K562 (cell line): ENCODE data around the gene TBC1D16. TPM values are rescaled to one million over a fixed set of nuclear protein-coding genes. Genes with fewer than 3 reads are reported as not detected.

Experiments used
- ATAC-seq: fragments of 200-7000 bp; cut with Tn5 transposase; 3 replicates; pipeline ENCODE4 v1.9.1; 2020; ENCODE audit warnings: moderate library complexity
- BruUV-seq: library from RNA; stranded (reverse); fragments of 400-500 nt; replicated peaks from 2 replicates; lab custom pipeline; 2021; lab: Mats Ljungman, UMichigan
- CTCF ChIA-PET: fragments of 300-600 bp; formaldehyde crosslinking; extraction: SDS; loops from one replicate; lab custom pipeline; 2021; ENCODE audit warnings: low intra/inter-chr PET ratio; lab: Yijun Ruan, JAX
- POLR2A ChIA-PET: fragments of 300-600, 350-650 bp; sonication (Branson Sonifier 250); formaldehyde crosslinking; extraction: SDS; loops from one replicate; lab custom pipeline; 2021; ENCODE audit warnings: antibody characterized with exemption, inconsistent platforms; lab: Yijun Ruan, JAX
- DNase-seq, 4 experiments: peaks; one replicate each; pipeline versions ENCODE4 v3.0.0 to v3.0.0-alpha.2; 2011 to 2018; ENCODE audit warnings: low spot score in 3 of 4, mixed read lengths in 3 of 4; ENCODE audit errors: extremely low read depth in 1 of 4
- FAIRE-seq: peaks from 2 replicates; lab custom pipeline; 2011; peaks lifted over from hg19 to GRCh38; lab: Jason Lieb, UNC
- H2AFZ ChIP-seq: 2 replicates; pipeline ENCODE4 v1.6.0; 2011; ENCODE audit warnings: low read depth, low read length, control low read depth, inconsistent platforms
- H3K27ac ChIP-seq: fragments of 200-600 bp; 3 replicates; pipeline ENCODE4 v1.8.0; 2011; ENCODE audit warnings: low read depth, mild to moderate bottlenecking, control low read depth, inconsistent platforms, low read length, moderate library complexity, mixed read lengths; ENCODE audit errors: extremely low read depth
- H3K27me3 ChIP-seq, 2 experiments: fragments of 300-600 bp in 1 of 2; 2 replicates in 1 of 2; 3 replicates in 1 of 2; pipeline versions ENCODE4 v1.6.0 to v1.8.0; 2011; ENCODE audit warnings: inconsistent platforms in 2 of 2, low read length in 2 of 2, mild to moderate bottlenecking in 1 of 2, mixed read lengths in 1 of 2, moderate library complexity in 1 of 2; ENCODE audit not compliant: control insufficient read depth in 2 of 2, insufficient read depth in 2 of 2
- H3K36me3 ChIP-seq: fragments of 300-600 bp; 3 replicates; pipeline ENCODE4 v1.8.0; 2011; ENCODE audit warnings: mild to moderate bottlenecking, low read length, inconsistent platforms; ENCODE audit not compliant: control insufficient read depth, insufficient read depth
- H3K4me1 ChIP-seq, 2 experiments: fragments of 200-600 bp in 1 of 2; replicated peaks in 1 of 2; 2 replicates in 1 of 2; 3 replicates in 1 of 2; pipeline versions ENCODE4 v1.5.1 to v1.8.0; 2011; ENCODE audit warnings: inconsistent platforms in 2 of 2, low read length in 2 of 2, mild to moderate bottlenecking in 1 of 2, mixed read lengths in 1 of 2, moderate library complexity in 1 of 2; ENCODE audit not compliant: control insufficient read depth in 2 of 2, insufficient read depth in 2 of 2
- H3K4me2 ChIP-seq: 2 replicates; pipeline ENCODE4 v1.6.1; 2011; ENCODE audit warnings: low read length, control low read depth, inconsistent platforms, mixed read lengths; ENCODE audit not compliant: insufficient read depth
- H3K4me3 ChIP-seq: fragments of 200-600 bp; sonication (generic), shearing (Covaris generic); 2 replicates; pipeline ENCODE4 v1.5.1; 2016; ENCODE audit warnings: control low read depth, inconsistent platforms
- H3K79me2 ChIP-seq: fragments of 200-600 bp; 3 replicates; pipeline ENCODE4 v1.8.0; 2011; ENCODE audit warnings: low read length, inconsistent platforms; ENCODE audit not compliant: control insufficient read depth, insufficient read depth
- H3K9ac ChIP-seq, 2 experiments: 2 replicates each; pipeline versions ENCODE4 v1.6.0 to v1.6.1; 2011; ENCODE audit warnings: low read depth in 2 of 2, low read length in 2 of 2, control low read depth in 1 of 2, inconsistent platforms in 1 of 2, mild to moderate bottlenecking in 1 of 2, mixed read lengths in 1 of 2; ENCODE audit not compliant: insufficient read depth in 1 of 2
- H3K9me1 ChIP-seq: one replicate; pipeline ENCODE4 v1.6.0; 2011; ENCODE audit warnings: inconsistent platforms, mild to moderate bottlenecking, low read length, moderate library complexity; ENCODE audit not compliant: control insufficient read depth, insufficient read depth
- H3K9me3 ChIP-seq: replicated peaks from 2 replicates; pipeline ENCODE4 v1.5.1; 2011; ENCODE audit warnings: low read depth, low read length, inconsistent platforms; ENCODE audit not compliant: control insufficient read depth, insufficient read depth
- H4K20me1 ChIP-seq: replicated peaks from 2 replicates; pipeline ENCODE4 v1.6.1; 2011; ENCODE audit warnings: low read length, inconsistent platforms, mixed read lengths; ENCODE audit not compliant: control insufficient read depth, insufficient read depth
- CTBP1 ChIP-seq: fragments of 450-650 bp; IDR thresholded peaks from 2 replicates; pipeline ENCODE4 v1.6.1; 2016; ENCODE audit warnings: borderline replicate concordance
- MEF2D ChIP-seq: conservative IDR thresholded peaks from 2 replicates; pipeline ENCODE4 v1.6.1; 2016; ENCODE audit warnings: low read depth, missing genetic modification characterization, missing compliant biosample characterization
- NR1H2 ChIP-seq: sonication (generic); formaldehyde crosslinking; IDR thresholded peaks from 2 replicates; pipeline ENCODE4 v1.4.0; 2020; ENCODE audit warnings: mild to moderate bottlenecking, missing genetic modification reagents
- RFX5 ChIP-seq: IDR thresholded peaks from 2 replicates; pipeline ENCODE4 v1.6.1; 2011; ENCODE audit warnings: low read depth, mild to moderate bottlenecking, improper control_type of control experiment, low read length
- RUNX1 ChIP-seq: sonication (generic); IDR thresholded peaks from 2 replicates; pipeline ENCODE4 v1.6.1; 2016; ENCODE audit warnings: antibody characterized with exemption, low read depth
- ZC3H11A ChIP-seq: IDR thresholded peaks from 2 replicates; pipeline ENCODE4 v1.6.1; 2012; ENCODE audit warnings: low read depth, low read length, improper control_type of control experiment
- ZNF23 ChIP-seq: fragments of 250-450 bp; sonication (Bioruptor Pico); IDR thresholded peaks from 2 replicates; pipeline ENCODE4 v1.4.0; 2020; ENCODE audit warnings: mild to moderate bottlenecking
- WGBS: fragments of 100-300 bp; shearing (Covaris generic); methylation state at CpG from one replicate; pipeline ENCODE4 v1.1.6; 2016; ENCODE audit warnings: low coverage, mixed read lengths; ENCODE audit not compliant: insufficient coverage; ENCODE audit errors: missing lambda C conversion rate; 5-methylcytosine and 5-hydroxymethylcytosine counted together
- in situ Hi-C: fragments of 300-500 bp; cut with MboI; formaldehyde crosslinking; loops from 4 replicates; pipeline ENCODE4 v1.15.0; 2018; ENCODE audit warnings: inconsistent platforms, mixed read lengths
- intact Hi-C: fragments of 100-400 bp; cut with micrococcal nuclease; formaldehyde crosslinking; loops from 2 replicates; pipeline ENCODE4 v1.14.2; 2022
- polyA plus RNA-seq, 8 experiments: library from polyadenylated mRNA; depleted of rRNA in 4 of 8; stranded (reverse) in 5 of 8; unstranded in 3 of 8; fragments of >200 nt; fragmentation: Nextera tagmentation in 2 of 8; fragmentation: Illumina TruSeq in 1 of 8; extraction: Ambion mirVana in 2 of 8; extraction: Trizol in 1 of 8; gene quantifications; 2 replicates each; pipeline versions ENCODE4 v1.2.1 to v1.2.3, GENCODE V29; 2011 to 2014; ENCODE audit warnings: inconsistent platforms in 1 of 8, missing spikeins in 1 of 8
- total RNA-seq, 7 experiments: library from RNA; depleted of rRNA in 6 of 7; stranded (reverse); fragments of >200 nt in 6 of 7; fragmentation: Illumina TruSeq in 2 of 7; extraction: Trizol in 2 of 7; gene quantifications; 2 replicates each; pipeline versions ENCODE4 v1.2.1 to v1.2.3, GENCODE V29; 2011 to 2021; ENCODE audit warnings: low replicate concordance in 1 of 7
- TF ChIP-seq, protein P1 (sequence below): fragments of 150-350 bp; IDR thresholded peaks from 2 replicates; pipeline ENCODE4 v1.6.1; 2014; ENCODE audit warnings: low read depth, mild to moderate bottlenecking, low read length, borderline replicate concordance
- TF ChIP-seq, protein P2 (sequence below): sonication (generic); formaldehyde crosslinking; IDR thresholded peaks from 2 replicates; pipeline ENCODE4 v1.8.0; 2023; ENCODE audit warnings: missing genetic modification reagents, mild to moderate bottlenecking, borderline replicate concordance

TBC1D16 gene
- total and polyA plus RNA-seq, 9 of the 15 experiments (the other 6 are each of a cell fraction or from before 2014, with no cell fraction given), result 0.01 to 0.20 (median 0.03) TPM; not detected in 1

DNA sequence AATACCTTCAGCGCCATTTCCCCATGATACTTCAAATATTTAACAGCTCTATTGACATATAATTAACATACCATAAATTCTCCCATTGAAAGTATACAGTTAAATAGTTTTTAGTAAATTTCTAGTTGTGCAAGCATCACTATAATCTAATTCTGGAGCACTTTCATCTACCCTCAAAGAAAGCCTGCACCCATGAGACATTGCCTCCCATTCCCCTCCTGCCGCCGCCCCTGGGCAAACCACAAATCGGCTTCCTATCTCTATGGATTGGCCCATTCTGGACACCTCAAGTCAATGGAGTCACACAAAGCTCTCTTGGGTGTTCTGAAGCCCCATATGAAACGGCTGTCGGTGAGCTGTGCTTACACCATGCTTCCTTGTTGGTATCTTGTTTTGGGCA, 119.2 kb downstream of the TBC1D16 start:
- Histone ChIP-seq H4K20me1 (peaks cover 11% of the 10 kb centered on the region), H3K4me3 (no peak overlapping the region), H3K4me2 (no peak overlapping the region), H3K27ac (no peak overlapping the region), H2AFZ (no peak overlapping the region), H3K9ac (no peak overlapping the region), H3K9me3 (no peaks in the 10 kb centered on the region), H3K4me1 (peaks cover 0 to 22% of the 10 kb centered on the region in 2 experiments; a peak in 2 of 5 replicates), H3K79me2 (no peaks in the 10 kb centered on the region), H3K36me3 (no peaks in the 10 kb centered on the region), H3K27me3 (peaks cover 3 to 70% of the 10 kb centered on the region in 2 experiments; a peak in 4 of 5 replicates), H3K9me1 (no peaks in the 10 kb centered on the region)
- intact Hi-C loops, result loop anchor here (1.0 to 5.0 kb wide), 3 partner anchors 78 to 126 kb away; partner anchors contain the start of gene CBX4
- in situ Hi-C loops, result loop anchor here (10.0 kb wide), 1 partner anchor 172 kb away; no protein-coding TSS in a partner anchor
- DNase-seq (no peak), FAIRE-seq (no peak), ATAC-seq (no peak)
- BruUV-seq, result no TSS peak
- WGBS, result 2% methylated on average over 6 of the region's 6 CpGs
- ChIA-PET CTCF (interaction anchor here (1.6 to 2.5 kb wide), 6 partner anchors 77 to 175 kb away, joined by 4 to 17 read pairs (median 13); partner anchors contain the start of gene CBX4), POLR2A (interaction anchor here (0.7 to 2.9 kb wide), 3 partner anchors 75 to 80 kb away, joined by 3 to 10 read pairs (median 4); no protein-coding TSS in a partner anchor)
- no peak for TF ChIP-seq ZC3H11A
- no peak for TF ChIP-seq RUNX1
- TF ChIP-seq, protein P1, sequence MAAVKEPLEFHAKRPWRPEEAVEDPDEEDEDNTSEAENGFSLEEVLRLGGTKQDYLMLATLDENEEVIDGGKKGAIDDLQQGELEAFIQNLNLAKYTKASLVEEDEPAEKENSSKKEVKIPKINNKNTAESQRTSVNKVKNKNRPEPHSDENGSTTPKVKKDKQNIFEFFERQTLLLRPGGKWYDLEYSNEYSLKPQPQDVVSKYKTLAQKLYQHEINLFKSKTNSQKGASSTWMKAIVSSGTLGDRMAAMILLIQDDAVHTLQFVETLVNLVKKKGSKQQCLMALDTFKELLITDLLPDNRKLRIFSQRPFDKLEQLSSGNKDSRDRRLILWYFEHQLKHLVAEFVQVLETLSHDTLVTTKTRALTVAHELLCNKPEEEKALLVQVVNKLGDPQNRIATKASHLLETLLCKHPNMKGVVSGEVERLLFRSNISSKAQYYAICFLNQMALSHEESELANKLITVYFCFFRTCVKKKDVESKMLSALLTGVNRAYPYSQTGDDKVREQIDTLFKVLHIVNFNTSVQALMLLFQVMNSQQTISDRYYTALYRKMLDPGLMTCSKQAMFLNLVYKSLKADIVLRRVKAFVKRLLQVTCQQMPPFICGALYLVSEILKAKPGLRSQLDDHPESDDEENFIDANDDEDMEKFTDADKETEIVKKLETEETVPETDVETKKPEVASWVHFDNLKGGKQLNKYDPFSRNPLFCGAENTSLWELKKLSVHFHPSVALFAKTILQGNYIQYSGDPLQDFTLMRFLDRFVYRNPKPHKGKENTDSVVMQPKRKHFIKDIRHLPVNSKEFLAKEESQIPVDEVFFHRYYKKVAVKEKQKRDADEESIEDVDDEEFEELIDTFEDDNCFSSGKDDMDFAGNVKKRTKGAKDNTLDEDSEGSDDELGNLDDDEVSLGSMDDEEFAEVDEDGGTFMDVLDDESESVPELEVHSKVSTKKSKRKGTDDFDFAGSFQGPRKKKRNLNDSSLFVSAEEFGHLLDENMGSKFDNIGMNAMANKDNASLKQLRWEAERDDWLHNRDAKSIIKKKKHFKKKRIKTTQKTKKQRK, result no peak
- no peak for TF ChIP-seq CTBP1
- no peak for TF ChIP-seq NR1H2
- TF ChIP-seq RFX5, result no peak
- TF ChIP-seq, protein P2, sequence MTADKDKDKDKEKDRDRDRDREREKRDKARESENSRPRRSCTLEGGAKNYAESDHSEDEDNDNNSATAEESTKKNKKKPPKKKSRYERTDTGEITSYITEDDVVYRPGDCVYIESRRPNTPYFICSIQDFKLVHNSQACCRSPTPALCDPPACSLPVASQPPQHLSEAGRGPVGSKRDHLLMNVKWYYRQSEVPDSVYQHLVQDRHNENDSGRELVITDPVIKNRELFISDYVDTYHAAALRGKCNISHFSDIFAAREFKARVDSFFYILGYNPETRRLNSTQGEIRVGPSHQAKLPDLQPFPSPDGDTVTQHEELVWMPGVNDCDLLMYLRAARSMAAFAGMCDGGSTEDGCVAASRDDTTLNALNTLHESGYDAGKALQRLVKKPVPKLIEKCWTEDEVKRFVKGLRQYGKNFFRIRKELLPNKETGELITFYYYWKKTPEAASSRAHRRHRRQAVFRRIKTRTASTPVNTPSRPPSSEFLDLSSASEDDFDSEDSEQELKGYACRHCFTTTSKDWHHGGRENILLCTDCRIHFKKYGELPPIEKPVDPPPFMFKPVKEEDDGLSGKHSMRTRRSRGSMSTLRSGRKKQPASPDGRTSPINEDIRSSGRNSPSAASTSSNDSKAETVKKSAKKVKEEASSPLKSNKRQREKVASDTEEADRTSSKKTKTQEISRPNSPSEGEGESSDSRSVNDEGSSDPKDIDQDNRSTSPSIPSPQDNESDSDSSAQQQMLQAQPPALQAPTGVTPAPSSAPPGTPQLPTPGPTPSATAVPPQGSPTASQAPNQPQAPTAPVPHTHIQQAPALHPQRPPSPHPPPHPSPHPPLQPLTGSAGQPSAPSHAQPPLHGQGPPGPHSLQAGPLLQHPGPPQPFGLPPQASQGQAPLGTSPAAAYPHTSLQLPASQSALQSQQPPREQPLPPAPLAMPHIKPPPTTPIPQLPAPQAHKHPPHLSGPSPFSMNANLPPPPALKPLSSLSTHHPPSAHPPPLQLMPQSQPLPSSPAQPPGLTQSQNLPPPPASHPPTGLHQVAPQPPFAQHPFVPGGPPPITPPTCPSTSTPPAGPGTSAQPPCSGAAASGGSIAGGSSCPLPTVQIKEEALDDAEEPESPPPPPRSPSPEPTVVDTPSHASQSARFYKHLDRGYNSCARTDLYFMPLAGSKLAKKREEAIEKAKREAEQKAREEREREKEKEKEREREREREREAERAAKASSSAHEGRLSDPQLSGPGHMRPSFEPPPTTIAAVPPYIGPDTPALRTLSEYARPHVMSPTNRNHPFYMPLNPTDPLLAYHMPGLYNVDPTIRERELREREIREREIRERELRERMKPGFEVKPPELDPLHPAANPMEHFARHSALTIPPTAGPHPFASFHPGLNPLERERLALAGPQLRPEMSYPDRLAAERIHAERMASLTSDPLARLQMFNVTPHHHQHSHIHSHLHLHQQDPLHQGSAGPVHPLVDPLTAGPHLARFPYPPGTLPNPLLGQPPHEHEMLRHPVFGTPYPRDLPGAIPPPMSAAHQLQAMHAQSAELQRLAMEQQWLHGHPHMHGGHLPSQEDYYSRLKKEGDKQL (CRISPR knock-in tag), result no peak
- no peak for TF ChIP-seq ZNF23 (CRISPR knock-in tag)
- TF ChIP-seq MEF2D, result no peak
